Liver (tissue), 10 donors: ENCODE measurements around the gene FANCI. TPM values are rescaled to one million over a fixed set of nuclear protein-coding genes. Genes with fewer than 3 reads are reported as not detected.

ENCODE experiments used
- DNase-seq: peaks from one replicate; pipeline ENCODE4 v3.0.0-alpha.2; 2017; ENCODE audit warnings: low spot score
- H3K27ac ChIP-seq, 2 donors: one replicate each; pipeline ENCODE4 v1.7.0; 2013; ENCODE audit warnings: inconsistent platforms in 2 of 2, low read length in 2 of 2, control low read depth in 1 of 2, low read depth in 1 of 2, mild to moderate bottlenecking in 1 of 2
- H3K27me3 ChIP-seq, 4 donors: one replicate each; pipeline versions ENCODE4 v1.6.1 to v1.7.0; 2013; ENCODE audit warnings: low read length in 3 of 4, inconsistent platforms in 1 of 4, mild to moderate bottlenecking in 1 of 4, moderate library complexity in 1 of 4; ENCODE audit not compliant: control insufficient read depth in 4 of 4, insufficient read depth in 4 of 4
- H3K36me3 ChIP-seq, 4 donors: one replicate each; pipeline versions ENCODE4 v1.6.1 to v1.7.0; 2013; ENCODE audit warnings: low read length in 3 of 4, mild to moderate bottlenecking in 3 of 4, low read depth in 1 of 4, moderate library complexity in 1 of 4; ENCODE audit not compliant: control insufficient read depth in 4 of 4, insufficient read depth in 3 of 4
- H3K4me1 ChIP-seq, 4 donors: one replicate each; pipeline versions ENCODE4 v1.6.1 to v1.7.0; 2013; ENCODE audit warnings: low read length in 3 of 4, mild to moderate bottlenecking in 3 of 4, moderate library complexity in 1 of 4; ENCODE audit not compliant: control insufficient read depth in 4 of 4, insufficient read depth in 4 of 4
- H3K4me3 ChIP-seq, 3 donors: one replicate each; pipeline versions ENCODE4 v1.6.1 to v1.7.0; 2013; ENCODE audit warnings: low read length in 3 of 3, control low read depth in 1 of 3, low read depth in 1 of 3, mild to moderate bottlenecking in 1 of 3
- H3K9ac ChIP-seq, 2 donors: one replicate each; pipeline ENCODE4 v1.7.0; 2013; ENCODE audit warnings: low read length in 2 of 2, mild to moderate bottlenecking in 2 of 2, moderate library complexity in 2 of 2, control low read depth in 1 of 2, low read depth in 1 of 2
- H3K9me3 ChIP-seq, 4 donors: one replicate each; pipeline versions ENCODE4 v1.6.1 to v1.7.0; 2013; ENCODE audit warnings: low read length in 3 of 4; ENCODE audit not compliant: control insufficient read depth in 4 of 4
- CTCF ChIP-seq: fragments of 150-350 bp; IDR thresholded peaks from 2 replicates; pipeline ENCODE4 v1.5.1; 2017; ENCODE audit warnings: improper control_type of control experiment, low read depth, low read length; ENCODE audit not compliant: missing input control
- EGR1 ChIP-seq, 2 donors: IDR thresholded peaks; 2 replicates each; pipeline ENCODE4 v1.6.1; 2016 to 2018; ENCODE audit warnings: antibody characterized with exemption in 2 of 2, low read depth in 2 of 2
- FOXA1 ChIP-seq: IDR thresholded peaks from 2 replicates; pipeline ENCODE4 v1.6.1; 2016; ENCODE audit warnings: antibody characterized with exemption
- FOXA2 ChIP-seq: IDR thresholded peaks from 2 replicates; pipeline ENCODE4 v1.6.1; 2016; ENCODE audit warnings: antibody characterized with exemption
- GABPA ChIP-seq, 2 donors: IDR thresholded peaks in 1 of 2; conservative IDR thresholded peaks in 1 of 2; 2 replicates each; pipeline ENCODE4 v1.6.1; 2016; ENCODE audit warnings: antibody characterized with exemption in 2 of 2, mild to moderate bottlenecking in 1 of 2, moderate library complexity in 1 of 2
- HNF4A ChIP-seq, 2 donors: conservative IDR thresholded peaks; 2 replicates each; pipeline ENCODE4 v1.6.1; 2016; ENCODE audit warnings: antibody characterized with exemption in 2 of 2, mild to moderate bottlenecking in 2 of 2
- HNF4G ChIP-seq: IDR thresholded peaks from 2 replicates; pipeline ENCODE4 v1.6.1; 2016; ENCODE audit warnings: antibody characterized with exemption
- JUND ChIP-seq, 2 donors: IDR thresholded peaks; 2 replicates each; pipeline ENCODE4 v1.6.1; 2016; ENCODE audit warnings: antibody characterized with exemption in 2 of 2
- MAX ChIP-seq: IDR thresholded peaks from 2 replicates; pipeline ENCODE4 v1.6.1; 2016; ENCODE audit warnings: antibody characterized with exemption
- RAD21 ChIP-seq, 2 donors: IDR thresholded peaks; 2 replicates each; pipeline ENCODE4 v1.6.1; 2016; ENCODE audit warnings: antibody characterized with exemption in 2 of 2, mild to moderate bottlenecking in 2 of 2
- SP1 ChIP-seq: IDR thresholded peaks from 2 replicates; pipeline ENCODE4 v1.6.1; 2018; ENCODE audit warnings: antibody characterized with exemption, mild to moderate bottlenecking
- TAF1 ChIP-seq: conservative IDR thresholded peaks from 2 replicates; pipeline ENCODE4 v1.6.1; 2016; ENCODE audit warnings: antibody characterized with exemption, mild to moderate bottlenecking
- ZBTB33 ChIP-seq: IDR thresholded peaks from 2 replicates; pipeline ENCODE4 v1.6.1; 2016; ENCODE audit warnings: antibody characterized with exemption
- WGBS: extraction: QIAGEN DNeasy Blood & Tissue Kit; methylation state at CpG from one replicate; pipeline ENCODE4 v1.1.7; 2013; 5-methylcytosine and 5-hydroxymethylcytosine counted together
- polyA plus RNA-seq, 2 donors: library from polyadenylated mRNA; stranded (reverse) in 1 of 2; unstranded in 1 of 2; fragments of 200-250 nt in 1 of 2; fragments of >200 nt in 1 of 2; fragmentation: Nextera tagmentation in 1 of 2; extraction: Ambion mirVana in 1 of 2; gene quantifications; one replicate each; pipeline versions ENCODE4 v1.2.1 to v1.2.3, GENCODE V29; 2013 to 2015
- small RNA-seq: library from RNA; depleted of rRNA; stranded (forward); fragments of <200 nt; gene quantifications from one replicate; pipeline ENCODE3, GENCODE V24; 2014
- total RNA-seq, 2 donors: library from RNA; depleted of rRNA; stranded (reverse); fragments of >200 nt; gene quantifications; one replicate each; pipeline ENCODE4 v1.2.3, GENCODE V29; 2014
- TF ChIP-seq, protein P1 (sequence below): IDR thresholded peaks from 2 replicates; pipeline ENCODE4 v1.6.1; 2016; ENCODE audit warnings: antibody characterized with exemption, mild to moderate bottlenecking
- TF ChIP-seq, protein P2 (sequence below): IDR thresholded peaks from 2 replicates; pipeline ENCODE4 v1.6.1; 2016; ENCODE audit warnings: antibody characterized with exemption
- donor health status: healthy.
- donor health status: healthy.
- donor health status: healthy.
- donor health status: healthy.
- donor health status: healthy.

Gene FANCI
- total and polyA plus RNA-seq, 4 donors, result 1.7 to 41.9 (median 2.3) TPM

DNA sequence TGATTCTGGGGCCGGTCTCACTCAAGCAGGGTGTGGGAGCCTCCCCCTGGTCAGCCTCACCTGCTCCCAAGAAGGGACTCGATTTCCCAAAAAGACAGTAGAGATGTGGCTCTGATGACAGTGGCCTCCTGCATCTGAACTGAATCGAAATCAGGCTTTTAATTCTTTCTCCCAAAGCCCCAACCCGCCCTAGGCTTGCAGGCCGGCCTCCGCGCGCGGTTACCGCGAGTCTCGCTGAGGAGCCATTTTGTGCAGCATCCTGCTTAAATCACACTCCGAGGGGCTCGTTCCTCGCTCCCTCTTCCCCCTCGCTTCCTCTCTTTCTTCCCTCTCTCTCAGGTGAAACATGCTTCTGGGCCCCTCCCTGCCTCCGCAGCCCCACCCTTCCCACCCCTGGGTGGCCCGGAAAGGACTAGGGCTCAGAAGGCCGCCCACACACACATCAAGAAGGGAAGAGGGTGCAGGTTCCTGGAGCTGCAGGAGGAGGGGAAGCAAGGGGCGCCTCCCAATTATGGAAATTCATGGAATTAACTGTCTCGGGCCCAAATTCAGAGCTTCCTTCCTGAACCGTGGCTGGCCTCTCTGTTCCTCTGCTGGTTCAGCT lies 121.8 kb downstream of the FANCI start:
- Histone ChIP-seq H3K9ac (no peak overlapping the region), H3K36me3 (no peaks in the 10 kb centered on the region), H3K27me3 (peaks cover 8 to 42% (median 20%) of the 10 kb centered on the region in 4 donors), H3K4me3 (no peak overlapping the region), H3K9me3 (no peaks in the 10 kb centered on the region), H3K27ac (no peak overlapping the region), H3K4me1 (peaks cover 0 to 18% (median 6%) of the 10 kb centered on the region in 4 donors)
- no peak for DNase-seq
- no peak for TF ChIP-seq FOXA2
- TF ChIP-seq, protein P1, sequence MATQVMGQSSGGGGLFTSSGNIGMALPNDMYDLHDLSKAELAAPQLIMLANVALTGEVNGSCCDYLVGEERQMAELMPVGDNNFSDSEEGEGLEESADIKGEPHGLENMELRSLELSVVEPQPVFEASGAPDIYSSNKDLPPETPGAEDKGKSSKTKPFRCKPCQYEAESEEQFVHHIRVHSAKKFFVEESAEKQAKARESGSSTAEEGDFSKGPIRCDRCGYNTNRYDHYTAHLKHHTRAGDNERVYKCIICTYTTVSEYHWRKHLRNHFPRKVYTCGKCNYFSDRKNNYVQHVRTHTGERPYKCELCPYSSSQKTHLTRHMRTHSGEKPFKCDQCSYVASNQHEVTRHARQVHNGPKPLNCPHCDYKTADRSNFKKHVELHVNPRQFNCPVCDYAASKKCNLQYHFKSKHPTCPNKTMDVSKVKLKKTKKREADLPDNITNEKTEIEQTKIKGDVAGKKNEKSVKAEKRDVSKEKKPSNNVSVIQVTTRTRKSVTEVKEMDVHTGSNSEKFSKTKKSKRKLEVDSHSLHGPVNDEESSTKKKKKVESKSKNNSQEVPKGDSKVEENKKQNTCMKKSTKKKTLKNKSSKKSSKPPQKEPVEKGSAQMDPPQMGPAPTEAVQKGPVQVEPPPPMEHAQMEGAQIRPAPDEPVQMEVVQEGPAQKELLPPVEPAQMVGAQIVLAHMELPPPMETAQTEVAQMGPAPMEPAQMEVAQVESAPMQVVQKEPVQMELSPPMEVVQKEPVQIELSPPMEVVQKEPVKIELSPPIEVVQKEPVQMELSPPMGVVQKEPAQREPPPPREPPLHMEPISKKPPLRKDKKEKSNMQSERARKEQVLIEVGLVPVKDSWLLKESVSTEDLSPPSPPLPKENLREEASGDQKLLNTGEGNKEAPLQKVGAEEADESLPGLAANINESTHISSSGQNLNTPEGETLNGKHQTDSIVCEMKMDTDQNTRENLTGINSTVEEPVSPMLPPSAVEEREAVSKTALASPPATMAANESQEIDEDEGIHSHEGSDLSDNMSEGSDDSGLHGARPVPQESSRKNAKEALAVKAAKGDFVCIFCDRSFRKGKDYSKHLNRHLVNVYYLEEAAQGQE, result no peak
- no peak for TF ChIP-seq SP1
- TF ChIP-seq HNF4A (conservative IDR thresholded peaks at IDR 0.05), result no peak
- TF ChIP-seq TAF1, result no peak
- no peak for TF ChIP-seq JUND (IDR thresholded peaks at IDR 0.05)
- TF ChIP-seq, protein P2, sequence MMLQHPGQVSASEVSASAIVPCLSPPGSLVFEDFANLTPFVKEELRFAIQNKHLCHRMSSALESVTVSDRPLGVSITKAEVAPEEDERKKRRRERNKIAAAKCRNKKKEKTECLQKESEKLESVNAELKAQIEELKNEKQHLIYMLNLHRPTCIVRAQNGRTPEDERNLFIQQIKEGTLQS, result no peak
- no peak for TF ChIP-seq EGR1 (IDR thresholded peaks at IDR 0.05; ENCODE audit: low read depth in 2 of 2)
- no peak for TF ChIP-seq ZBTB33
- no peak for TF ChIP-seq HNF4G
- TF ChIP-seq GABPA (IDR thresholded peaks at IDR 0.05 in 1 of 2, conservative IDR thresholded peaks at IDR 0.05 in 1 of 2), result no peak
- TF ChIP-seq RAD21 (IDR thresholded peaks at IDR 0.05), result no peak
- TF ChIP-seq CTCF, result no peak
- no peak for TF ChIP-seq MAX
- no peak for TF ChIP-seq FOXA1
- 16% methylated on average over 22 of the region's 22 CpGs for WGBS

Small RNA genes within 50 kb of the gene (small RNA-seq; reads per million reads assigned to genes)
- not detected for gene MIR6766

Other genes starting within 250 kb of the FANCI start
- gene ABHD2, start 155.5 kb upstream of the FANCI start, total RNA-seq, result 100 to 1,000 TPM in 1 of 2 donors, 10 to 100 TPM in 1; 34.6 to 663 TPM
- gene ABHD2, start 155.5 kb upstream of the FANCI start, polyA plus RNA-seq, result 10 to 100 TPM; 58.8 to 71.5 TPM
- gene RLBP1, start 22.4 kb upstream of the FANCI start, total RNA-seq, result not detected
- under 1 TPM in 1 of 2 donors, not detected in 1; 0.17 TPM for gene RLBP1, start 22.4 kb upstream of the FANCI start, polyA plus RNA-seq
- 10 to 100 TPM; 41.9 to 53.1 TPM for gene POLG, start 90.8 kb downstream of the FANCI start, total RNA-seq
- gene POLG, start 90.8 kb downstream of the FANCI start, polyA plus RNA-seq, result 10 to 100 TPM; 15.2 to 20.9 TPM